Measurements from ENCODE around the gene IKZF3. TPM values are rescaled to one million over a fixed set of nuclear protein-coding genes. Genes with fewer than 3 reads are reported as not detected.
"Not testable (repeated sequence)": the region's sequence is repeated elsewhere in the genome, so short reads cannot be mapped to it uniquely, and the experiment has no call there.

IKZF3 gene
- total and polyA plus RNA-seq, 8 donors: 0.56 to 5.4 (median 1.1) TPM; not detected in 1

DNA sequence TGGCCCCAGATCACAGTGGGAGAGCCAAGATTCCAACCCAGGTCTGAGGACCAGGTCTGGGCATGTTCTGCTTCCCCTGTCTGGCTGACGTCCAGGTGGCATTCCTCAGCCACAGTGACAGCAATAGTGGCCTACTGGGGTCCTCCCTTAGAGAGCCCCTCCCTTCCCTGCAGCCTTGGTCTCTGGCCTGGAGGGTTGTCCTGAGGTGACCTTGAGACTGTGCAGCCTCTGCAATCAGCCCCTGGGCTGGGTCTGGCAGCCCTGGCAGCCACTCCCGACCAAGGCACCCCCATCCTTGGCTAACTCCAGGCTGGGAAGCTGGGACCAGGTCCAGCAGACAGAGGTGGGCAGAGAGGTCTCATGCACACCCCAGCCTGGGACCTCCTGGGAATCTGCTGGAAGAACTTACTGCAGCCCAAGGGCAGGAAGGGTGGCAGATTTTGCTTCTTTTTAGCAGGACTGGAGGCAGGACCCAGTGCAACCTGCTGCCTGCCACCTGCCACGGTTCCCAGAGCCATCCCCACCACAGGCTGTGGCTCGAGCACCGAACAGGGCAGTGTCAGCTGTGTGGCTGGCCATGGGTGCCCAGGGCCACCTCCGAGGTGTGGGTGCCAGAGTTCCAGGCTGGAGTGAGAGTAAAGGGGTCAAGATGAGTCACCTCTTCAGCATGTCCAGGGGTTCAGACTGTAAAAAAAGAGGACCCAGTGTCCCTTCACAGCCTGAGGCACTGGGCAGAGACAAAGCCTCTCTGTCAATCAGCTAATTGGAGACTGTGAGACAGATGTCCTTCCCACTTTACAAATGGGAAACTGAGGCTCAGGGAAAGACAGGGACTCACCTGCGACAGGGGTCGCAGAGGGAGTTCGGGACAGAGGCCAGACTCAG lies 113.7 kb downstream of the IKZF3 start:
- peak overlapping the region in 3 of 5 donors; percentile 2 to 26 (median 7) for H3K27ac ChIP-seq
- no peaks in the 10 kb centered on the region for H3K9me3 ChIP-seq
- TF ChIP-seq POLR2A (IDR thresholded peaks at IDR 0.05): no peak
- peaks cover under 1 to 24% (median 23%) of the 10 kb centered on the region in 4 donors for H3K36me3 ChIP-seq
- peak in 1 of 2 donors; percentile 43 for DNase-seq
- H3K4me1 ChIP-seq: peaks cover 6 to 31% (median 23%) of the 10 kb centered on the region in 4 donors
- 33 to 43% (median 39%) methylated on average over 4 to 9 of the region's 9 CpGs for WGBS, 5 donors
- intact Hi-C loops (cut with DNase I; ENCODE audit: low total_unique reads): loop anchor here (5.0 kb wide), 1 partner anchor 123 kb away; the partner anchor contains the start of gene PPP1R1B
- no peaks in the 10 kb centered on the region for H3K27me3 ChIP-seq
- H3K4me3 ChIP-seq: no peak overlapping the region

DNA sequence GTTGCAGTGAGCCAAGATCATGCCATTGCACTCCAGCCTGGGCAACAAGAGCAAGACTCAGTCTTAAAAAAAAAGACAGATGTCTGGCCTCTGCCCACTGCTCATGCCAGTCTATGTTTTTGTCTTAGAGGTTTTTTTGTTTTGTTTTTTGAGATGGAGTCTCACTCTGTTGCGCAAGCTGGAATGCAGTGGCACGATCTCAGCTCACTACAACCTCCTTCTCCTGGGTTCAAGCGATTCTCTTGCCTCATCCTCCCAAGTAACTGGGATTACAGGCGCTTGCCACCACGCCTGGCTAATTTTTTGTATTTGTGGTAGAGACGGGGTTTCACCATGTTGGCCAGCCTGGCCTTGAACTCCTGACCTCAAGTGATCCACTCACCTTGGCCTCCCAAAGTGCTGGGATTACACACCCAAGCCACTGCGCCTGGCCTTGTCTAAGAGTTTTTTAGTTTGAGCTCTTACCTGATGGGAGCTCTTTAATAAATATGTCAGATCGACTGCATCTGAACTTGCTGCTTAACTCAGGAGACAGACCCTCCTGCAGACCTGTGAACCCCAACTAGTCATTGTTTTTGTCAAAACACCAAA lies 115.6 kb downstream of the IKZF3 start:
- DNase-seq; H3K4me3 ChIP-seq; H3K9me3 ChIP-seq; H3K27ac ChIP-seq; intact Hi-C loops (cut with DNase I; ENCODE audit: low total_unique reads); H3K27me3 ChIP-seq: not testable (repeated sequence)
- 86 to 93% (median 93%) methylated on average over 8 of the region's 8 CpGs for WGBS, 5 donors
- Histone ChIP-seq H3K4me1 (peaks cover 0 to 19% (median 10%) of the 10 kb centered on the region in 4 donors), H3K36me3 (peaks cover 17 to 40% (median 39%) of the 10 kb centered on the region in 4 donors)

DNA sequence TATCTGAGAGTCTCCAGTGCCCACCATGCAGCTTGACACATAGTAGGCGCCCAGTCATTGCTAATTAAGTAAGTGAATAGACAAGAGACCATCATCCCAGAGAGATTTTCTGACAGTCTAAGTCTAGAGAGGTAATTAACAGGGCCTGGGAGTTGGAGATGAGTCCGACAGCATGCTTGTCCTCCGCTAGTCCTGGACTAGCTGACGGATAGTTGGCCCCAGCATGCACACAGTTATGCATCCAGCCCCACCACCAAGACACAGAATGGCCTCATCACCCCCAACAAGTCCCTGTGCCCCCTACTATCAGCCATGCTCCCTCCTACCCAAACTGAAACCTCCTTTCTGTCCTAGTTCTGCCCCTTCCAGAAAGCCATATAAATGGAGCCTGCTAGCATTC lies 116.4 kb downstream of the IKZF3 start:
- H3K9me3 ChIP-seq: no peaks in the 10 kb centered on the region
- DNase-seq: no peak
- TF ChIP-seq POLR2AphosphoS5 (IDR thresholded peaks at IDR 0.05) (no peak), EP300 (IDR thresholded peaks at IDR 0.05) (no peak), POLR2A (IDR thresholded peaks at IDR 0.05) (no peak)
- TF ChIP-seq, protein P1, sequence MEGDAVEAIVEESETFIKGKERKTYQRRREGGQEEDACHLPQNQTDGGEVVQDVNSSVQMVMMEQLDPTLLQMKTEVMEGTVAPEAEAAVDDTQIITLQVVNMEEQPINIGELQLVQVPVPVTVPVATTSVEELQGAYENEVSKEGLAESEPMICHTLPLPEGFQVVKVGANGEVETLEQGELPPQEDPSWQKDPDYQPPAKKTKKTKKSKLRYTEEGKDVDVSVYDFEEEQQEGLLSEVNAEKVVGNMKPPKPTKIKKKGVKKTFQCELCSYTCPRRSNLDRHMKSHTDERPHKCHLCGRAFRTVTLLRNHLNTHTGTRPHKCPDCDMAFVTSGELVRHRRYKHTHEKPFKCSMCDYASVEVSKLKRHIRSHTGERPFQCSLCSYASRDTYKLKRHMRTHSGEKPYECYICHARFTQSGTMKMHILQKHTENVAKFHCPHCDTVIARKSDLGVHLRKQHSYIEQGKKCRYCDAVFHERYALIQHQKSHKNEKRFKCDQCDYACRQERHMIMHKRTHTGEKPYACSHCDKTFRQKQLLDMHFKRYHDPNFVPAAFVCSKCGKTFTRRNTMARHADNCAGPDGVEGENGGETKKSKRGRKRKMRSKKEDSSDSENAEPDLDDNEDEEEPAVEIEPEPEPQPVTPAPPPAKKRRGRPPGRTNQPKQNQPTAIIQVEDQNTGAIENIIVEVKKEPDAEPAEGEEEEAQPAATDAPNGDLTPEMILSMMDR (IDR thresholded peaks at IDR 0.05): no peak
- no peak overlapping the region for H3K4me3 ChIP-seq
- peaks cover 0 to 17% (median 2%) of the 10 kb centered on the region in 3 donors for H3K27me3 ChIP-seq
- H3K36me3 ChIP-seq: peaks cover 17 to 48% (median 46%) of the 10 kb centered on the region in 4 donors
- H3K27ac ChIP-seq: no peak overlapping the region
- WGBS, 5 donors: 90 to 96% (median 93%) methylated on average over 4 of the region's 4 CpGs
- peaks cover 0 to 11% (median 5%) of the 10 kb centered on the region in 4 donors for H3K4me1 ChIP-seq
- intact Hi-C loops (cut with DNase I; ENCODE audit: low total_unique reads): no loop called here

DNA sequence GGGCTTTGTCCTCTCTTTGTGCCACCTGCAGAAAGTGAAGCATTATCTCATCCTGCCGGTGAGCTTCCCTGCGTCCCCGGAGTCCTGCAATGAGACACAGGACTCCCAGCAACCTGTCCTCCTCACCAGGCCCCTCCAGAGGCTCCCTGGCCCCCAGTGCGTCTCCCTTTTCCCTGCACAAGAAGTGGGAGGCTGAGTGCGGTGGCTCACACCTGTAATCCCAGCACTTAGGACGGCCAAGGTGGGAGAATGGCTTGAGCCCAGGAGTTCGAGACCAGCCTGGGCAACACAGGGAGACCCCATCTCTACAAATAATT lies 118.0 kb downstream of the IKZF3 start:
- intact Hi-C loops (cut with DNase I; ENCODE audit: low total_unique reads): no loop called here
- H3K27ac ChIP-seq: no peak overlapping the region
- no peaks in the 10 kb centered on the region for H3K9me3 ChIP-seq
- H3K27me3 ChIP-seq: peaks cover 0 to 33% (median 6%) of the 10 kb centered on the region in 3 donors
- TF ChIP-seq, protein P1 (IDR thresholded peaks at IDR 0.05): no peak
- TF ChIP-seq POLR2AphosphoS5 (IDR thresholded peaks at IDR 0.05): no peak
- no peak for TF ChIP-seq EP300 (IDR thresholded peaks at IDR 0.05)
- TF ChIP-seq POLR2A (IDR thresholded peaks at IDR 0.05): no peak
- H3K4me3 ChIP-seq: no peak overlapping the region
- peaks cover 17 to 55% (median 53%) of the 10 kb centered on the region in 4 donors for H3K36me3 ChIP-seq
- WGBS, 5 donors: 92 to 98% (median 95%) methylated on average over 7 of the region's 7 CpGs
- no peak for DNase-seq
- H3K4me1 ChIP-seq: peaks cover under 1 to 18% (median 13%) of the 10 kb centered on the region in 4 donors

DNA sequence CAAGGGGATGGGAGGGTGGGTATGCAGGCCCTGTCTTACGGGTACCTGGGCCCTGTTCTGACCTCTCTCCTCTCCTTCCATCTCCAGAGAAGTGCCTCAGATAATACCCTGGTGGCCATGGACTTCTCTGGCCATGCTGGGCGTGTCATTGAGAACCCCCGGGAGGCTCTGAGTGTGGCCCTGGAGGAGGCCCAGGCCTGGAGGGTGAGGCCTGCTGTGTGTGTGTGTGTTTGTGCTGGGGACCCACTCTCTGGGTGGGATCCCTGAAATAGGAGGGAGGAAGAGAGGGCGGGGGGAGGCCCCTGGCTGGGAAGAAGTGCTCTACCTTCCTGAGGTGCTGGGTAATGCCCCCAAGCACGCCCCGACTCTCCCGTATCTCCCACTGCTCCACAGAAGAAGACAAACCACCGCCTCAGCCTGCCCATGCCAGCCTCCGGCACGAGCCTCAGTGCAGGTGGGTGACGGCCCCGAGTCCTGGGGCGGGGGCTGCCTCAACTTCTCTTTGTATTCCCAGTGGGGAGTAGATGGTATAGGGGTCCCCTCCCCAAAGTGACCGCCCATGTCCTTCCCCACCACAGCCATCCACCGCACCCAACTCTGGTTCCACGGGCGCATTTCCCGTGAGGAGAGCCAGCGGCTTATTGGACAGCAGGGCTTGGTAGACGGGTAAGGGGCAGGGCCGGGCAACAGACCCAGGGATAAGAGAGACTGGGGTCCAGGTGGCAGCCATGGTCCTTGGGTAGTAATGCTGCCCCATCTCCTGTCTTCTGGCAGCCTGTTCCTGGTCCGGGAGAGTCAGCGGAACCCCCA lies 118.6 kb downstream of the IKZF3 start:
- no peak overlapping the region for H3K27ac ChIP-seq
- H3K4me1 ChIP-seq: peaks cover 6 to 23% (median 18%) of the 10 kb centered on the region in 4 donors
- H3K36me3 ChIP-seq: peaks cover 17 to 55% (median 53%) of the 10 kb centered on the region in 4 donors
- TF ChIP-seq POLR2AphosphoS5 (IDR thresholded peaks at IDR 0.05) (no peak), POLR2A (IDR thresholded peaks at IDR 0.05) (no peak), EP300 (IDR thresholded peaks at IDR 0.05) (no peak)
- TF ChIP-seq, protein P1 (IDR thresholded peaks at IDR 0.05): no peak
- peaks cover 0 to 39% (median 10%) of the 10 kb centered on the region in 3 donors for H3K27me3 ChIP-seq
- no peak for DNase-seq
- intact Hi-C loops (cut with DNase I; ENCODE audit: low total_unique reads): no loop called here
- 90 to 93% (median 92%) methylated on average over 22 to 23 of the region's 23 CpGs for WGBS, 5 donors
- H3K9me3 ChIP-seq: no peaks in the 10 kb centered on the region
- no peak overlapping the region for H3K4me3 ChIP-seq

Measured in stomach (tissue), 9 donors.